ENCODE measurements around the gene AFF3. TPM values are rescaled to one million over a fixed set of nuclear protein-coding genes. Genes with fewer than 3 reads are reported as not detected.
"Not testable (repeated sequence)": the region's sequence is repeated elsewhere in the genome, so short reads cannot be mapped to it uniquely, and the experiment has no call there.

The AFF3 gene
- total and polyA plus RNA-seq, 10 donors, result 6.0 to 92.2 (median 64.0) TPM

DNA sequence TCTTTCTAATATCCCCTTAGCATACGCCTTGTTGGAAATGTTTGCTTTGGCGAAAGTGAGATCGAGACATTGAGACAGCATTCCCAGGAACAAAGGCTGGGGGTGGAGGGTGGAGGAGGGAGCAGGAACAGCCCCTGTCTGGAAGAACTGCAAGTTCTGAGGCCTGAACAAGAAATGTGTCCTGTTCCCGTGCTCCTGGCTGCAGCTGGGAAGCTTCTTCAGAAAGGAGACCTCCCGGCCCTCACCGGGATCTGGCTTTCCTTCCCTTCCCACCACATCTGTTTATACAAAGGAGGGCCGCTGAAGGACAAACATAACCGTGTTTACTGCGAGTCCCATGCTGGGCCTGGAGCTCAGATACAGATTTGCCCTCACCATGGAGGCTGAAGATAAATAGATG lies 35.9 kb downstream of the AFF3 start:
- TF ChIP-seq POLR2A (IDR thresholded peaks at IDR 0.05) (no peak), POLR2AphosphoS5 (IDR thresholded peaks at IDR 0.05) (no peak)
- TF ChIP-seq, protein P1, sequence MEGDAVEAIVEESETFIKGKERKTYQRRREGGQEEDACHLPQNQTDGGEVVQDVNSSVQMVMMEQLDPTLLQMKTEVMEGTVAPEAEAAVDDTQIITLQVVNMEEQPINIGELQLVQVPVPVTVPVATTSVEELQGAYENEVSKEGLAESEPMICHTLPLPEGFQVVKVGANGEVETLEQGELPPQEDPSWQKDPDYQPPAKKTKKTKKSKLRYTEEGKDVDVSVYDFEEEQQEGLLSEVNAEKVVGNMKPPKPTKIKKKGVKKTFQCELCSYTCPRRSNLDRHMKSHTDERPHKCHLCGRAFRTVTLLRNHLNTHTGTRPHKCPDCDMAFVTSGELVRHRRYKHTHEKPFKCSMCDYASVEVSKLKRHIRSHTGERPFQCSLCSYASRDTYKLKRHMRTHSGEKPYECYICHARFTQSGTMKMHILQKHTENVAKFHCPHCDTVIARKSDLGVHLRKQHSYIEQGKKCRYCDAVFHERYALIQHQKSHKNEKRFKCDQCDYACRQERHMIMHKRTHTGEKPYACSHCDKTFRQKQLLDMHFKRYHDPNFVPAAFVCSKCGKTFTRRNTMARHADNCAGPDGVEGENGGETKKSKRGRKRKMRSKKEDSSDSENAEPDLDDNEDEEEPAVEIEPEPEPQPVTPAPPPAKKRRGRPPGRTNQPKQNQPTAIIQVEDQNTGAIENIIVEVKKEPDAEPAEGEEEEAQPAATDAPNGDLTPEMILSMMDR (IDR thresholded peaks at IDR 0.05 in 8 of 11, conservative IDR thresholded peaks at IDR 0.05 in 3 of 11), result no peak
- Histone ChIP-seq H3K9me3 (no peaks in the 10 kb centered on the region), H3K36me3 (no peaks in the 10 kb centered on the region), H3K27ac (no peak overlapping the region), H3K27me3 (replicated peaks in 1 of 7) (peaks cover 0 to 23% (median 9%) of the 10 kb centered on the region in 7 donors), H3K4me1 (peaks cover 4 to 61% (median 22%) of the 10 kb centered on the region in 6 donors), H3K4me3 (no peak overlapping the region)
- 74 to 88% (median 85%) methylated on average over 9 of the region's 9 CpGs for WGBS, 5 donors
- no peak for DNase-seq
- intact Hi-C loops (cut with DNase I; ENCODE audit: low total_unique reads), result no loop called here

DNA sequence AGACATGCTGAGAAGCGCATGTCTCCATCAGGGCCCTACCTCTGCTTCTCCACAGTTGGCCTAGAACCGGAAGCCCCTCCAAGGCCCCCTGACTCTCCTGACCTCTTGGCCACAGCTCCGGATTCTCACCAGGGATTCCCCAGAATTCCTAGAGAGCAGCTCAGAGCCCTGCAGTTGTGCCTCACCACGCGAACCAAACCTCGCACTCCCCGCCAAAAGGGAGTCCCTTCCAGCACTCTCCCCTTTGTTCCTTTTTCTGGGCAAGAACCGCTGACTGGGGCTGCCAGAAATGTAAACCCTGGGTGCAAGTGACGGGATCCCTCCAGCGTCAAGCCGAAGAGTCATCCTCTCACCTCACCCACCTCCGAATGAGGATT lies 36.7 kb downstream of the AFF3 start:
- H3K27ac ChIP-seq, result peak overlapping the region in 2 of 8 donors; percentile 47 to 60
- 57 to 80% (median 69%) methylated on average over 12 of the region's 12 CpGs for WGBS, 5 donors
- peaks cover 0 to 22% (median 9%) of the 10 kb centered on the region in 7 donors for H3K27me3 ChIP-seq (replicated peaks in 1 of 7)
- no peaks in the 10 kb centered on the region for H3K36me3 ChIP-seq
- H3K4me3 ChIP-seq, result peak overlapping the region in 7 of 8 donors; percentile 21 to 73 (median 45)
- intact Hi-C loops (cut with DNase I; ENCODE audit: low total_unique reads), result no loop called here
- H3K9me3 ChIP-seq, result no peaks in the 10 kb centered on the region
- H3K4me1 ChIP-seq, result peaks cover 4 to 53% (median 18%) of the 10 kb centered on the region in 6 donors
- TF ChIP-seq, protein P1 (IDR thresholded peaks at IDR 0.05 in 8 of 11, conservative IDR thresholded peaks at IDR 0.05 in 3 of 11), result no peak
- TF ChIP-seq POLR2AphosphoS5 (IDR thresholded peaks at IDR 0.05), result no peak
- TF ChIP-seq POLR2A (IDR thresholded peaks at IDR 0.05), result no peak
- no peak for DNase-seq

DNA sequence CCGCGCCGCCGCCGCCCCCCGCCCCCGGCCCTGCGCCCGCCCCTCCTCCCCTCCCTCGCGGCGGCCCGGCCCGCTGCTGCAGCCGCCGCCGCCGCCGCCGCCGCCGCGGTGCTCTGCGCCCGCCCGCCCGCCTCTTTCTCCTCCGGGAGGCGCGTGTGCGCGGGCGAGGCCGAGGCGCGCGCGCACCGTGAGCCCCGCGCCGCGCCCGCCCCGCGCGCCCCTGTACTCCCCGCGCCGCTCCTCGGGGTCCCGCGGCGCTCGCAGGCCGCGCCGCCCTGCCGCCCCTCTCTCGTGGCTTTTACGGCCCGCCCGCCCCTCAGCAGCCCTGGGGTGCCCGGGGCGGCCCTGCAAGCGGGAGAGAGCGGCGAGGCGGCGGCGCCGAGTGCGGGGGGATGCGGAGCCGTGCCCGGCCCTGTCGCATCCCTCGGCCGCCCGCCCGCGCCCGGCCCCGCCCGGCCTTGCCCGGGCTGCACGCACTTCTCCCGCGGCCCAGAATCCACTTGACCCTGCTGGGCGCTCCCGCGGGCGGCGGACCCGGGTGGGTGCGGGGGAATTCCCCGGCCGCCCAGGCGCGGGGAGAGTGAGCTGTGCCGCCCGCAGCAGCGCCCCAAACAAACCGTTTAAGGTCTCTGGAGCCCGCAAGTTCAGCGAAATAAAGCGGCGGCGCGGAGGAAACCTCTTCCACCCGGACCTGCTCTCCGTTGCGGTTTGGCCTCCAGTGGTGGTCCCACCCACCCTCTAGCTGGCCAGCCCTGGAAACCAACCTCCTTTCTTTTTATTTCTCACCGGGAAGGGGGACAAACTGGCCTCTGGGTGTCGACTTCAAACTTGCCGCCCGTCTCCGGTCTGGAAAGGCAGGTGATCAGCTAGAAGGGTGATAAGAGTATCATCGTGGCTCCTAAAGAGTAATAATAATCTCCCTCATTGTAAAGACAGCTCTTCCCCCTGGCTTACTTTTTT lies 37.4 kb downstream of the AFF3 start:
- Histone ChIP-seq H3K4me1 (peaks cover 4 to 47% (median 16%) of the 10 kb centered on the region in 6 donors), H3K4me3 (peak overlapping the region; percentile 21 to 73 (median 40)), H3K27me3 (replicated peaks in 1 of 7) (peaks cover 0 to 18% (median 9%) of the 10 kb centered on the region in 7 donors), H3K36me3 (no peaks in the 10 kb centered on the region), H3K27ac (peak overlapping the region in 3 of 8 donors; percentile 47 to 60 (median 47)), H3K9me3 (no peaks in the 10 kb centered on the region)
- DNase-seq, result peak; percentile 76
- intact Hi-C loops (cut with DNase I; ENCODE audit: low total_unique reads), result no loop called here
- TF ChIP-seq POLR2A (IDR thresholded peaks at IDR 0.05) (no peak), POLR2AphosphoS5 (IDR thresholded peaks at IDR 0.05) (peak in 1 of 3 donors; percentile 44)
- 2 to 7% (median 3%) methylated on average over 20 to 119 of the region's 119 CpGs for WGBS, 5 donors

DNA sequence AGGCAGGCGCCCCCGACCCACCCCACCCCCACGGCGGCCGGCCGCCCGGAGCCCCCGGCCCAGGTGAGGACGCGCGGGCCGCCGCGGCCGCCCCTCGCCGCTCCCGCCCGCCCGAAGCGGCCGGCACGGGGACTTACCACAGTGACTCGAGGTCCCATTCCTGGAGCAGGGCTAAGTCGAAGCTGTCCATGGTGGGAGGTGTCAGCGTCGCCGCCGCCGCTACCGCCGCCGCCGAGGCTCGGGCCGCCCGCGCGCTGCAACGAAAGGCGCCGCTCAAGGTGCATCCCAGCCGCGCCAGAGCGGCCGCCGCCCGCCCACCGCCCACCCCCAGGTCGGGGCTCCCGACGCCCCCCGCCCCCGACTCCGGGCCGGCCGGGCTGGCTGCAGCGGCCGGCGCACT lies 38.1 kb downstream of the AFF3 start:
- H3K9me3 ChIP-seq; intact Hi-C loops (cut with DNase I; ENCODE audit: low total_unique reads); DNase-seq; H3K36me3 ChIP-seq: not testable (repeated sequence)
- peak overlapping the region in 1 of 8 donors; percentile 47 for H3K27ac ChIP-seq
- peak overlapping the region in 2 of 8 donors; percentile 28 to 73 for H3K4me3 ChIP-seq
- WGBS, 5 donors, result 0 to 2% (median 2%) methylated on average over 13 to 39 of the region's 60 CpGs; no CpG with 5 or more reads in 2 of the 5 donors
- H3K4me1 ChIP-seq, result peaks cover 4 to 40% (median 10%) of the 10 kb centered on the region in 6 donors
- peaks cover 0 to 18% (median 9%) of the 10 kb centered on the region in 7 donors for H3K27me3 ChIP-seq (replicated peaks in 1 of 7)

DNA sequence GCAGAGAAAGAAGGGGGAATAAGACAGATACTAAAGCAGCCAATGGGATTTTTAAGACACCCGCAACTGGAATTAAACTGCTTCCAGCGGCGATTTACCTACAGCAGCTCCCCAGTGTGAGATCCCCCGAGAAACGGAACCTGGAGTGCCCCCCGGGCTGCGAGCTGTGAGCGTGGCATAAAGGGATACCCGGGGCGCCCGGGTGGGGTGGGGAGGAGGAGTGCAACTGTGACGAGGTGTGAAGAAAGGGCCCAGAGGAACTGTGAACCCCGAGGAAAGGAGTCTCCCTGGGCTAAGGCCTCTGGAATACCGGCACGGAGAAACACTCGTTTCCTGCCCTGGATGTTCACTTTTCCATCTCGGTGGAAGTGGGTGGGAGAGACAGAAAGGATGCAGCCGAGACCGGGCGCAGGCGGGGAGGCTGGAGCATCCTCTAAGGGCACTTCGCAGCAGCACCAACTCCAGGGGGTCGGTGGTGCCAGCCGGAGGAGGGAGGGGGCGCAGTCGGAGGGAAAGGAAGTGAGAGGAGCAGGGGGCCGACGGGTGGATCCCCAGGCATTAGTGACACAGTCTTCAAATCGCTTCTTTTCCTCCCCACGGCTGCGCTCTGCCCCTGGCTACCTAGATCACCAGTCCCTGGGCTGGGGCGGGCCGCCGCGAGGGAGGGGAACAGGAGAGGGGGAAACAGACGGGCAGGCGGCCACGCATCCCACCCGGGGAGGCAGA lies 38.7 kb downstream of the AFF3 start:
- H3K9me3 ChIP-seq; H3K27ac ChIP-seq; H3K36me3 ChIP-seq; DNase-seq; intact Hi-C loops (cut with DNase I; ENCODE audit: low total_unique reads): not testable (repeated sequence)
- 48 to 63% (median 56%) methylated on average over 14 to 29 of the region's 39 CpGs; no CpG with 5 or more reads in 1 of the 5 donors for whole genome bisulfite sequencing, 5 donors
- Histone ChIP-seq H3K27me3 (replicated peaks in 1 of 7) (peaks cover 0 to 18% (median 9%) of the 10 kb centered on the region in 7 donors), H3K4me3 (peak overlapping the region in 1 of 8 donors; percentile 73), H3K4me1 (peaks cover 4 to 40% (median 10%) of the 10 kb centered on the region in 6 donors)

DNA sequence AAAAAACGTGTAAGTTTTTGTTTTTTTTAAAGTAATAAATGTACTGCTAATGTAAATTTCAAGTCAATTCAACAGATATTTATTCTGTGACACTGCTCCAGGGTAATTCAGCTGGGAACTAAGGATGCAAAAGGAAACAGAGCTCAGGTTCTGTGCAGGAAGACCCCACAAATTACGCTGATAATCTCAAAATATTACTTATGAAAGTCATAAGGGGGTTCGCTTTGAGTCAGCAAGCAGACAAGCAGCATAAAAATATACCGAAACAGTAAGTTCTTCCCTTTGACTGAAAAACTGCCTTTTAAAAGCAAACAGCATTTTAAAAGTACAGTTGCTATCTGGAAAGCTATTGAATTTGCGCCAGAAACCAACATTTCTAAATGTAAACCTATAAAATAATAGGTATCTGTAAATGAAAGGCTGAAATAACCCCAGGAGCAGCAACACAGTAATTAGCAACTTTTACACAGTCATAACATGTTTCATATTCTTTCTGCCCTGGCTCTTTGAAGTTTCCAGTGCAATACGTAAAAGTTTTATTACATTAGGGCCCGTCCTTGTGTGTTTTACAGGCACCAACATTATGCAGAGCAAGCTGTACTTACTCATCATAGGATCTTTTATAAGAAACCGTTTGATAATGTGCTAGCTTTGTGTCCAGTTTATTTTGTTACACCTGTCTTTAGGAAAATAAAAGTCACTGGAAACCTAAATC lies 39.8 kb downstream of the AFF3 start:
- H3K9me3 ChIP-seq; H3K27ac ChIP-seq; DNase-seq; H3K36me3 ChIP-seq; H3K4me3 ChIP-seq; intact Hi-C loops (cut with DNase I; ENCODE audit: low total_unique reads): not testable (repeated sequence)
- WGBS, 5 donors, result 58 to 70% (median 64%) methylated on average over 2 to 4 of the region's 8 CpGs
- Histone ChIP-seq H3K27me3 (replicated peaks in 1 of 7) (peaks cover 0 to 18% (median 9%) of the 10 kb centered on the region in 7 donors), H3K4me1 (peaks cover 4 to 30% (median 10%) of the 10 kb centered on the region in 6 donors)

DNA sequence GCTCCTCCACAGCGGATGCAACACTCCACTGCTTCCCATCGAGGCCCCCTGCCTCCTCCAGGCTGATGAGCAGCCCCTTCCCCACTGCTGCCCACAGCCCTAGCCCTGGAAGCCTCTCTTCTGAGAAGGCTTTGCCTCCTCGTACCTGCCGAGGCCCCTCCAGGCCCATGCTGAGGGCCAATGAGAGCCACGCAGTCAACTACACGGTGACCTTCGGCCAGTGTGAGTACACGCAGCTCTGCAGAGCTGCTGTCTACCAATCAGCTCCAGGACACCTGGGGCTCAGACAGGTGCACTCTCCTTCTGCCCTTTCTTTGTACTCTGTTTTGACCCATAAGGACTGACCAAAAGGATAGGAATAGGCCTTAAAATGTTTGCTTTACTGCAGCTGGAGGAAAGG lies 43.5 kb downstream of the AFF3 start:
- H3K27me3 ChIP-seq (replicated peaks in 1 of 7); H3K9me3 ChIP-seq; DNase-seq; H3K36me3 ChIP-seq; H3K4me1 ChIP-seq; intact Hi-C loops (cut with DNase I; ENCODE audit: low total_unique reads); H3K27ac ChIP-seq; H3K4me3 ChIP-seq: not testable (repeated sequence)
- 70 to 100% (median 90%) methylated on average over 2 to 6 of the region's 8 CpGs; no CpG with 5 or more reads in 1 of the 5 donors for WGBS, 5 donors

All from spleen (tissue), 11 donors.